GM23248 (cell line): ENCODE data around the gene AFAP1.

Experiments used
- EZH2 ChIP-seq: fragments of 200-600 bp; sonication (generic); IDR thresholded peaks from 2 replicates; pipeline ENCODE4 v1.6.1; 2018; ENCODE audit warnings: antibody characterized with exemption, mild to moderate bottlenecking; ENCODE audit not compliant: insufficient read depth, poor library complexity, severe bottlenecking
- EZH2phosphoT487 ChIP-seq: fragments of 200-600 bp; sonication (generic); IDR thresholded peaks from 2 replicates; pipeline ENCODE4 v1.6.1; 2018; ENCODE audit warnings: antibody characterized with exemption, moderate library complexity, mild to moderate bottlenecking, low read depth; ENCODE audit not compliant: insufficient read depth

DNA sequence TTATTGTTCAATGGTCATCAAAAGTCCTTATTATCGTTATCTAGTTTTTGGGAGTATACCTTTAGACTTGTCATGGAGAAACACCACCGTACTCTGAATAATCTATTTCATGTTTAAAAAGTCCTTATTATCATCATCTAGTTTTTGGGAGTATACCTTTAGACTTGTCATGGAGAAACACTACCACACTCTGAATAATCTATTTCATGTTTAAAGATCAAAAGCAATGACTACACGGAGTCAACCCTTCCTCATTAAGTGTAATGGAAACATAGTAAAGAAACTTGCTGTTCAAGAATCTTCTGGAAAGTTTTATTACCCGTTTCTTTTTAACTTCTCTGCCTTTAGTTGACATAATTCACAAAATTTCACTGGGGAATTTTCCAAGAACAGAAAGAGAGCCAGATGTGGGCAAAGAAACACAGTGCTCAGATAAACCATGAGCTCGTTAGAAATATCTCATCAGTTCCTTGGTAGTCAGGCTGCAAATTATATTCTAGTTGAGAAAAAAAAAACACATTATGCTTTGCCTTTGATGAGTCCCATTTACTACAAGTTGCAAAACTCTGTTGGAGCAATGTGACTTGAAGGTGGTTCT lies 158.8 kb downstream of the AFAP1 start:
- no peak for TF ChIP-seq EZH2
- TF ChIP-seq EZH2phosphoT487, result no peak
